Endothelial cell of umbilical vein (primary cell): ENCODE results near the gene SERPINA3. TPM values are rescaled to one million over a fixed set of nuclear protein-coding genes. Genes with fewer than 3 reads are reported as not detected.

Experiments used
- BruUV-seq: library from RNA; stranded (reverse); fragments of 400-500 nt; replicated peaks from 2 replicates; lab custom pipeline; 2021; lab: Mats Ljungman, UMichigan
- CTCF ChIA-PET: fragments of 300-600, 350-600 bp; sonication (Branson Sonifier 250); formaldehyde crosslinking; loops from one replicate; lab custom pipeline; 2021; ENCODE audit warnings: antibody characterized with exemption, inconsistent platforms; lab: Charles Lee
- POLR2A ChIA-PET: fragments of 300-600, 350-600 bp; sonication (Branson Sonifier 250); formaldehyde crosslinking; loops from one replicate; lab custom pipeline; 2021; ENCODE audit warnings: antibody characterized with exemption, inconsistent platforms; lab: Charles Lee
- DNase-seq: peaks from one replicate; pipeline ENCODE4 v3.0.0-alpha.2; 2011; ENCODE audit warnings: low read depth, low spot score
- FAIRE-seq: peaks from 2 replicates; lab custom pipeline; 2011; peaks lifted over from hg19 to GRCh38; lab: Jason Lieb, UNC
- H2AFZ ChIP-seq: 2 replicates; pipeline ENCODE4 v1.6.0; 2012; ENCODE audit warnings: low read depth, low read length, control low read depth, inconsistent platforms
- H3K27ac ChIP-seq: 2 replicates; pipeline ENCODE4 v1.5.1; 2011; ENCODE audit warnings: low read depth, mild to moderate bottlenecking, control low read depth, low read length, moderate library complexity; ENCODE audit not compliant: insufficient read depth
- H3K27me3 ChIP-seq, 2 experiments: 2 replicates each; pipeline versions ENCODE4 v1.6.0 to v1.6.1; 2011; ENCODE audit warnings: low read length in 2 of 2, mixed read lengths in 1 of 2; ENCODE audit not compliant: control insufficient read depth in 2 of 2, insufficient read depth in 2 of 2
- H3K36me3 ChIP-seq, 2 experiments: 2 replicates in 1 of 2; 3 replicates in 1 of 2; pipeline ENCODE4 v1.5.1; 2011; ENCODE audit warnings: low read length in 2 of 2, mild to moderate bottlenecking in 1 of 2, moderate library complexity in 1 of 2; ENCODE audit not compliant: control insufficient read depth in 2 of 2, insufficient read depth in 2 of 2; ENCODE audit errors: extremely low read depth in 1 of 2
- H3K4me1 ChIP-seq: 3 replicates; pipeline ENCODE4 v1.5.1; 2011; ENCODE audit warnings: mild to moderate bottlenecking, low read length; ENCODE audit not compliant: control insufficient read depth, insufficient read depth; ENCODE audit errors: extremely low read depth
- H3K4me2 ChIP-seq: 2 replicates; pipeline ENCODE4 v1.6.1; 2011; ENCODE audit warnings: low read length, control low read depth, mixed read lengths; ENCODE audit not compliant: insufficient read depth
- H3K4me3 ChIP-seq, 3 experiments: fragments of 200-600 bp in 1 of 3; sonication (generic), shearing (Covaris generic) in 1 of 3; replicated peaks in 1 of 3; 2 replicates each; pipeline ENCODE4 v1.5.1; 2011 to 2016; ENCODE audit warnings: control low read depth in 3 of 3, low read length in 3 of 3, mild to moderate bottlenecking in 2 of 3, inconsistent platforms in 1 of 3, low read depth in 1 of 3, moderate library complexity in 1 of 3; ENCODE audit not compliant: insufficient read depth in 1 of 3
- H3K79me2 ChIP-seq: 2 replicates; pipeline ENCODE4 v1.6.0; 2012; ENCODE audit warnings: low read length, inconsistent platforms; ENCODE audit not compliant: control insufficient read depth, insufficient read depth
- H3K9ac ChIP-seq: replicated peaks from 2 replicates; pipeline ENCODE3; 2011; ENCODE audit warnings: low read length, control low read depth; ENCODE audit not compliant: insufficient read depth; ENCODE audit errors: extremely low read depth
- H3K9me1 ChIP-seq: replicated peaks from 3 replicates; pipeline ENCODE4 v1.6.0; 2011; ENCODE audit warnings: mild to moderate bottlenecking, low read length; ENCODE audit not compliant: control insufficient read depth, insufficient read depth; ENCODE audit errors: extremely low read depth
- H3K9me3 ChIP-seq: replicated peaks from 2 replicates; pipeline ENCODE4 v1.5.1; 2012; ENCODE audit warnings: low read length, inconsistent platforms; ENCODE audit not compliant: control insufficient read depth, insufficient read depth
- H4K20me1 ChIP-seq: replicated peaks from 2 replicates; pipeline ENCODE3; 2011; ENCODE audit warnings: mild to moderate bottlenecking, low read length; ENCODE audit not compliant: control insufficient read depth, insufficient read depth; ENCODE audit errors: extremely low read depth
- EZH2 ChIP-seq: IDR thresholded peaks from 2 replicates; pipeline ENCODE4 v1.6.1; 2012; ENCODE audit warnings: borderline replicate concordance, low read depth, mild to moderate bottlenecking, moderate library complexity, low read length, inconsistent platforms; ENCODE audit not compliant: severe bottlenecking
- FOS ChIP-seq: IDR thresholded peaks from 2 replicates; pipeline ENCODE4 v1.6.1; 2011; ENCODE audit warnings: mild to moderate bottlenecking, low read length, moderate library complexity, borderline replicate concordance; ENCODE audit not compliant: insufficient read depth
- GATA2 ChIP-seq: IDR thresholded peaks from 2 replicates; pipeline ENCODE4 v1.7.0; 2011; ENCODE audit warnings: low read depth, mild to moderate bottlenecking, moderate library complexity, mixed read lengths, low read length; ENCODE audit not compliant: insufficient read length, insufficient read depth
- JUN ChIP-seq: IDR thresholded peaks from 2 replicates; pipeline ENCODE4 v1.6.1; 2011; ENCODE audit warnings: borderline replicate concordance, low read depth; ENCODE audit not compliant: insufficient read length, insufficient read depth
- POLR2A ChIP-seq: IDR thresholded peaks from 2 replicates; pipeline ENCODE4 v1.6.1; 2012; ENCODE audit warnings: low read depth, mild to moderate bottlenecking, control low read depth, low read length
- dilution Hi-C: fragments of 300-500 bp; cut with MboI; formaldehyde crosslinking; loops from one replicate; pipeline ENCODE4 v1.15.0; 2019; ENCODE audit warnings: low sequenced_read_pairs; ENCODE audit not compliant: extremely low pct_ligation_motif_present
- intact Hi-C: fragments of 100-400 bp; cut with micrococcal nuclease; formaldehyde crosslinking; loops from one replicate; pipeline ENCODE4 v1.10.0; 2022
- polyA plus RNA-seq, 4 experiments: library from polyadenylated mRNA; depleted of rRNA in 3 of 4; stranded (reverse) in 3 of 4; unstranded in 1 of 4; fragments of >200 nt; gene quantifications; 2 replicates each; pipeline versions ENCODE4 v1.2.1 to v1.2.3, GENCODE V29; 2011 to 2012; ENCODE audit warnings: missing spikeins in 1 of 4
- total RNA-seq: library from RNA; stranded (reverse); gene quantifications from 2 replicates; pipeline ENCODE4 v1.2.3, GENCODE V29; 2021

SERPINA3 gene
- total and polyA plus RNA-seq, 2 donors (not counting 3 experiments of a cell fraction or from before 2014, with no cell fraction given), result not detected

DNA sequence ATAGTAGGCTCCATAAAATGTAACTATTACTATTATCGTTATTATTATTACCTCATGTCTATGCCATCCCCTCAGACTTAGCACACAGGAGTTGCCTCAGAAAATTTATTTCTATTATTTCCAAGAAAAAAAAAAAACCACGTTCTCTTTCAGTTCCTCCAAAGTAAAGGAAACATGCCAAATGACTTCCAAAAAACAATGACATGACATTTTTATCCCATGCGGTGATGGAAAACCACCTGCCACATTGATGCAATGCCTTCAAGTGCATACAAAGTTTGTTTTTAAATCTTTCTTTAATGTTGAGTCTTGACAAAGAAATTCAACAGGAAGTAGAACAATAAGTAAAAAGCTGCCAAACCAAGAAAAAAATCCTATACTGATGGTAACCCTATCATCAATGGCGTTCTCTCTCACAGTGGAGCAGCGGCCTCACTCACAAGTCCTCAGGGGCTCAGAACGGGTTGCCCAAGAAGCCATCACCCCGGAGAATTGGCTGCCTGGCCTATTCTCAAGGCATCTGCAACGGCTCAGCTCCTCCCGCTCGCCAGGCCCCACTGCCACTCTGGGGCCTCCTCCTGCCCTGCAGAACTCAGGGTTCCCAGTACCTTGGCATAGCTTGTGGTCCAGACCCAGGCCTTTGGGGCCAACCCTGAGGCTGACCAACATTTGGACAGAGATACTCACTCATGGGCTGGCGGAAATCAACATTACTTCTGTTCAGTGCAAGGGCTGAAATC, 51.9 kb downstream of the SERPINA3 start:
- TF ChIP-seq POLR2A, result no peak
- no peak for TF ChIP-seq EZH2
- no peaks in the 10 kb centered on the region for H3K36me3 ChIP-seq
- no peaks in the 10 kb centered on the region for H4K20me1 ChIP-seq
- intact Hi-C loops (no loop called here), dilution Hi-C loops (no loop called here)
- ChIA-PET CTCF (no interaction called here), POLR2A (no interaction called here)
- no peaks in the 10 kb centered on the region for H3K9me1 ChIP-seq
- H3K9ac ChIP-seq, result no peak overlapping the region
- no TSS peak for BruUV-seq
- peak; percentile 40 for DNase-seq
- H2AFZ ChIP-seq, result no peak overlapping the region
- H3K4me2 ChIP-seq, result no peak overlapping the region
- no peaks in the 10 kb centered on the region for H3K9me3 ChIP-seq
- no peaks in the 10 kb centered on the region for H3K27me3 ChIP-seq
- no peaks in the 10 kb centered on the region for H3K4me1 ChIP-seq
- H3K4me3 ChIP-seq, result no peak overlapping the region
- H3K79me2 ChIP-seq, result no peaks in the 10 kb centered on the region
- FAIRE-seq, result no peak
- H3K27ac ChIP-seq, result no peak overlapping the region

DNA sequence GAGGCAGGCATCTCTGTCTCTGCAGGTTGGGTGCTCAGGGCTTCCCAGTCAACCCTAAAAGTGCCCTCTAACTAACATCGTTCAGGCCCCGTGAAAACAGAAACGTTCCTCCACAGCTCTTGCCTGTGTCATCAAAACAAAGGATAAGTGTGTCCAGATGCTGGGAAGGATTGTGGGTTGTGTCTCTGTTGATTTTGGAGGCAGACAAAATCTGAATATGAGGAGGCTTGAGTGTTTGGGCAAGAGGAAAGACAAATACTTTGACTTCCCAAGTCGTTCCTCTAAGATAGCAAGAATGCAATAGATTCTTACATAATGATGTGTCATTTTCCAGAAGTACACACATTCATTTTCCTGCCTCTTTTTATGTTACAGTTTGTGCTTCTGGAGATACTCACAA, 52.9 kb downstream of the SERPINA3 start:
- H3K27me3 ChIP-seq, result no peaks in the 10 kb centered on the region
- H3K4me1 ChIP-seq, result no peaks in the 10 kb centered on the region
- dilution Hi-C loops (no loop called here), intact Hi-C loops (loop anchor here (1.0 kb wide), 1 partner anchor 65 kb away; no protein-coding TSS in a partner anchor)
- H3K9me1 ChIP-seq, result no peaks in the 10 kb centered on the region
- H3K79me2 ChIP-seq, result no peaks in the 10 kb centered on the region
- no peak overlapping the region for H3K4me2 ChIP-seq
- no peaks in the 10 kb centered on the region for H3K9me3 ChIP-seq
- H3K36me3 ChIP-seq, result no peaks in the 10 kb centered on the region
- no peak overlapping the region for H2AFZ ChIP-seq
- FAIRE-seq (no peak), DNase-seq (peak; percentile 12)
- POLR2A ChIA-PET, result no interaction called here
- TF ChIP-seq JUN (no peak), FOS (peak; percentile 29), GATA2 (peak; percentile 34)
- H4K20me1 ChIP-seq, result no peaks in the 10 kb centered on the region
- H3K27ac ChIP-seq, result no peak overlapping the region
- no peak overlapping the region for H3K9ac ChIP-seq
- BruUV-seq, result no TSS peak
- CTCF ChIA-PET, result no interaction called here
- no peak overlapping the region for H3K4me3 ChIP-seq
